ENCODE data around the gene P2RX6.
"Not testable (repeated sequence)": the region's sequence is repeated elsewhere in the genome, so short reads cannot be mapped to it uniquely, and the experiment has no call there.

The P2RX6 gene

GRCh38 chr22:21033895-21034294 is 18.9 kb downstream of the P2RX6 start:
- DNase-seq, result no peak

- no peak for DNase-seq
Observed at GRCh38 chr22:21034989-21035388, 20.0 kb downstream of the P2RX6 start.

GRCh38 chr22:21038405-21038804 is 23.4 kb downstream of the P2RX6 start:
- DNase-seq, result no peak

GRCh38 chr22:21039158-21039557 is 24.2 kb downstream of the P2RX6 start:
- DNase-seq, result not testable (repeated sequence)

GRCh38 chr22:21041937-21042336 is 27.0 kb downstream of the P2RX6 start:
- no peak for DNase-seq

- DNase-seq, result no peak
Observed at GRCh38 chr22:21042978-21043859, 28.3 kb downstream of the P2RX6 start.

- DNase-seq, result no peak
Observed at GRCh38 chr22:21043860-21044535, 29.0 kb downstream of the P2RX6 start.

- DNase-seq, result no peak
Observed at GRCh38 chr22:21044931-21045584, 30.1 kb downstream of the P2RX6 start.

GRCh38 chr22:21045585-21046294 is 30.8 kb downstream of the P2RX6 start, which contains the start of gene LRRC74B:
Gene LRRC74B, plus strand, starts transcription at chr22:21045946. Its CDS starts 41 bp downstream, at chr22:21045987.
- peak; percentile 45 for DNase-seq

GRCh38 chr22:21047035-21047661 is 32.2 kb downstream of the P2RX6 start:
- no peak for DNase-seq

GRCh38 chr22:21047730-21048129 is 32.8 kb downstream of the P2RX6 start:
- DNase-seq, result no peak

- DNase-seq, result not testable (repeated sequence)
Observed at GRCh38 chr22:21048448-21048847, 33.5 kb downstream of the P2RX6 start.

GRCh38 chr22:21048965-21049364 is 34.0 kb downstream of the P2RX6 start:
- DNase-seq, result not testable (repeated sequence)

GRCh38 chr22:21051145-21051830 is 36.3 kb downstream of the P2RX6 start:
- no peak for DNase-seq

- DNase-seq, result no peak
Observed at GRCh38 chr22:21051831-21052400, 37.0 kb downstream of the P2RX6 start.

- DNase-seq, result no peak
Observed at GRCh38 chr22:21052715-21053459, 37.9 kb downstream of the P2RX6 start.

GRCh38 chr22:21054046-21054713 is 39.2 kb downstream of the P2RX6 start:
- no peak for DNase-seq

- no peak for DNase-seq
Observed at GRCh38 chr22:21054714-21055563, 40.0 kb downstream of the P2RX6 start.

GRCh38 chr22:21055564-21055834 is 40.5 kb downstream of the P2RX6 start:
- DNase-seq, result no peak

Measured in activated effector memory CD4-positive, alpha-beta T cell treated with Interleukin-2 at 50 U/mL for 16 hours (primary cell).